Astrocyte (in vitro differentiated cells and primary cell): Measurements from ENCODE around the gene PRR15L. TPM values are rescaled to one million over a fixed set of nuclear protein-coding genes. Genes with fewer than 3 reads are reported as not detected.
A peak's percentile ranks its signal among the peaks of the same experiment; 100 is the strongest.

Source experiments
- DNase-seq: peaks from one replicate; pipeline ENCODE4 v3.0.0-alpha.2; 2010; ENCODE audit warnings: low read depth
- FAIRE-seq: peaks from 2 replicates; lab custom pipeline; 2011; peaks lifted over from hg19 to GRCh38; lab: Jason Lieb, UNC
- H2AFZ ChIP-seq: 2 replicates; pipeline ENCODE4 v1.6.0; 2012; ENCODE audit warnings: low read depth, low read length, inconsistent platforms
- H3K27ac ChIP-seq: 2 replicates; pipeline ENCODE4 v1.5.1; 2011; ENCODE audit warnings: low read depth, low read length, inconsistent platforms
- H3K27me3 ChIP-seq: 2 replicates; pipeline ENCODE4 v1.6.0; 2011; ENCODE audit warnings: low read length, inconsistent platforms; ENCODE audit not compliant: insufficient read depth
- H3K36me3 ChIP-seq: 2 replicates; pipeline ENCODE4 v1.5.1; 2011; ENCODE audit warnings: low read length, inconsistent platforms; ENCODE audit not compliant: insufficient read depth
- H3K4me1 ChIP-seq: 2 replicates; pipeline ENCODE4 v1.5.1; 2011; ENCODE audit warnings: low read length, inconsistent platforms; ENCODE audit not compliant: insufficient read depth
- H3K4me2 ChIP-seq: 2 replicates; pipeline ENCODE4 v1.6.0; 2012; ENCODE audit warnings: low read length, inconsistent platforms
- H3K4me3 ChIP-seq: 2 replicates; pipeline ENCODE4 v1.5.1; 2011; ENCODE audit warnings: low read depth, mild to moderate bottlenecking, low read length, inconsistent platforms; ENCODE audit not compliant: insufficient read depth
- H3K79me2 ChIP-seq: 2 replicates; pipeline ENCODE4 v1.6.0; 2012; ENCODE audit warnings: mild to moderate bottlenecking, low read length, inconsistent platforms; ENCODE audit not compliant: insufficient read depth
- H3K9ac ChIP-seq: 2 replicates; pipeline ENCODE4 v1.6.0; 2012; ENCODE audit warnings: mild to moderate bottlenecking, low read length, inconsistent platforms
- H3K9me3 ChIP-seq: 2 replicates; pipeline ENCODE4 v1.5.1; 2012; ENCODE audit warnings: low read depth, mild to moderate bottlenecking, low read length, inconsistent platforms; ENCODE audit not compliant: insufficient read depth
- H4K20me1 ChIP-seq: 2 replicates; pipeline ENCODE4 v1.6.0; 2012; ENCODE audit warnings: low read length, inconsistent platforms; ENCODE audit not compliant: insufficient read depth
- H3K27ac Mint-ChIP-seq: one replicate; pipeline ENCODE4 v1.8.0; 2021; ENCODE audit warnings: mild to moderate bottlenecking, mixed read lengths; ENCODE audit not compliant: unreplicated experiment
- H3K27me3 Mint-ChIP-seq: one replicate; pipeline ENCODE4 v1.8.0; 2021; ENCODE audit warnings: low read depth, mixed read lengths; ENCODE audit not compliant: unreplicated experiment
- H3K36me3 Mint-ChIP-seq: one replicate; pipeline ENCODE4 v1.8.0; 2021; ENCODE audit warnings: low read depth, mixed read lengths; ENCODE audit not compliant: unreplicated experiment
- H3K4me1 Mint-ChIP-seq: one replicate; pipeline ENCODE4 v1.8.0; 2021; ENCODE audit warnings: low read depth, mixed read lengths; ENCODE audit not compliant: unreplicated experiment
- H3K4me3 Mint-ChIP-seq: one replicate; pipeline ENCODE4 v1.8.0; 2021; ENCODE audit warnings: mild to moderate bottlenecking, moderate library complexity, mixed read lengths; ENCODE audit not compliant: unreplicated experiment
- H3K9me3 Mint-ChIP-seq: one replicate; pipeline ENCODE4 v1.8.0; 2021; ENCODE audit warnings: mild to moderate bottlenecking, mixed read lengths; ENCODE audit not compliant: unreplicated experiment
- CTCF ChIP-seq: IDR thresholded peaks from 2 replicates; pipeline ENCODE4 v1.5.1; 2011; ENCODE audit warnings: low read depth, mild to moderate bottlenecking, inconsistent platforms, low read length, moderate library complexity; ENCODE audit not compliant: insufficient read depth
- EZH2 ChIP-seq: IDR thresholded peaks from 2 replicates; pipeline ENCODE4 v1.6.1; 2012; ENCODE audit warnings: mild to moderate bottlenecking, low read length, inconsistent platforms; ENCODE audit not compliant: insufficient read depth
- total RNA-seq: library from RNA; stranded (reverse); gene quantifications from 2 replicates; pipeline ENCODE4 v1.2.1, GENCODE V29; 2021

The PRR15L gene
- total RNA-seq, 1 donor from 2014 or later: not detected

- H3K9me3 ChIP-seq: no peaks in the 10 kb centered on the region
- H3K36me3 ChIP-seq: no peaks in the 10 kb centered on the region
- no peak overlapping the region for H3K4me2 ChIP-seq
- Mint-ChIP-seq H3K9me3 (no peaks in the 10 kb centered on the region), H3K36me3 (no peaks in the 10 kb centered on the region), H3K27ac (peak overlapping the region; percentile 12), H3K27me3 (peaks cover 1% of the 10 kb centered on the region), H3K4me1 (peaks cover 6% of the 10 kb centered on the region), H3K4me3 (no peak overlapping the region)
- no peaks in the 10 kb centered on the region for H3K4me1 ChIP-seq
- H3K27me3 ChIP-seq: no peaks in the 10 kb centered on the region
- H2AFZ ChIP-seq: no peak overlapping the region
- no peak overlapping the region for H3K4me3 ChIP-seq
- DNase-seq (no peak), FAIRE-seq (no peak)
- no peak overlapping the region for H3K9ac ChIP-seq
- no peak for TF ChIP-seq EZH2
- no peak for TF ChIP-seq CTCF
- no peaks in the 10 kb centered on the region for H3K79me2 ChIP-seq
- H4K20me1 ChIP-seq: no peaks in the 10 kb centered on the region
- no peak overlapping the region for H3K27ac ChIP-seq
Measured at GRCh38 chr17:47993964-47994363, 36.3 kb upstream of the PRR15L start.

GRCh38 chr17:47993031-47993564 is 35.4 kb upstream of the PRR15L start:
- H3K4me1 ChIP-seq: no peaks in the 10 kb centered on the region
- H3K27ac ChIP-seq: no peak overlapping the region
- no peak for FAIRE-seq

More at GRCh38 chr17:47993031-47993564, 35.4 kb upstream of the PRR15L start:
- no peak overlapping the region for H3K4me3 ChIP-seq
- no peaks in the 10 kb centered on the region for H3K36me3 Mint-ChIP-seq
- H4K20me1 ChIP-seq: no peaks in the 10 kb centered on the region
- no peak overlapping the region for H2AFZ ChIP-seq
- peaks cover 1% of the 10 kb centered on the region for H3K27me3 Mint-ChIP-seq
- no peaks in the 10 kb centered on the region for H3K9me3 Mint-ChIP-seq
- H3K4me1 Mint-ChIP-seq: peaks cover 10% of the 10 kb centered on the region
- H3K27me3 ChIP-seq: no peaks in the 10 kb centered on the region
- TF ChIP-seq CTCF (no peak), EZH2 (no peak)
- no peak overlapping the region for H3K4me2 ChIP-seq
- H3K36me3 ChIP-seq: no peaks in the 10 kb centered on the region
- no peaks in the 10 kb centered on the region for H3K9me3 ChIP-seq
- no peak overlapping the region for H3K4me3 Mint-ChIP-seq
- H3K27ac Mint-ChIP-seq: no peak overlapping the region
- H3K79me2 ChIP-seq: no peaks in the 10 kb centered on the region
- no peak for DNase-seq
- no peak overlapping the region for H3K9ac ChIP-seq
